Neuron (in vitro differentiated cells): ENCODE results near the gene WNT5A.

ENCODE experiments used
- H2AFZ ChIP-seq: one replicate; pipeline ENCODE4 v1.6.1; 2013; ENCODE audit warnings: low read depth, mild to moderate bottlenecking, inconsistent platforms, low read length, moderate library complexity
- H3K27me3 ChIP-seq: one replicate; pipeline ENCODE4 v1.6.1; 2013; ENCODE audit warnings: low read length; ENCODE audit not compliant: insufficient read depth
- H3K36me3 ChIP-seq: one replicate; pipeline ENCODE4 v1.6.1; 2013; ENCODE audit warnings: low read length; ENCODE audit not compliant: insufficient read depth
- H3K4me1 ChIP-seq: one replicate; pipeline ENCODE4 v1.6.1; 2013; ENCODE audit warnings: low read length; ENCODE audit not compliant: insufficient read depth
- H3K4me3 ChIP-seq: 2 replicates; pipeline ENCODE4 v1.5.1; 2013; ENCODE audit warnings: mild to moderate bottlenecking, low read length, moderate library complexity
- H3K9me3 ChIP-seq: one replicate; pipeline ENCODE4 v1.6.1; 2013; ENCODE audit warnings: low read length

WNT5A gene

GRCh38 chr3:55497250-55497649 is 10.1 kb upstream of the WNT5A start:
- Histone ChIP-seq H3K36me3 (no peaks in the 10 kb centered on the region), H3K4me3 (no peak overlapping the region), H2AFZ (no peak overlapping the region), H3K27me3 (no peaks in the 10 kb centered on the region), H3K9me3 (no peaks in the 10 kb centered on the region), H3K4me1 (peaks cover 6% of the 10 kb centered on the region)

GRCh38 chr3:55494976-55495375 is 7.9 kb upstream of the WNT5A start:
- Histone ChIP-seq H3K27me3 (no peaks in the 10 kb centered on the region), H3K36me3 (no peaks in the 10 kb centered on the region), H2AFZ (no peak overlapping the region), H3K4me3 (no peak overlapping the region), H3K4me1 (no peaks in the 10 kb centered on the region), H3K9me3 (no peaks in the 10 kb centered on the region)

GRCh38 chr3:55492976-55493375 is 5.9 kb upstream of the WNT5A start:
- Histone ChIP-seq H3K9me3 (no peaks in the 10 kb centered on the region), H3K27me3 (no peaks in the 10 kb centered on the region), H3K36me3 (no peaks in the 10 kb centered on the region)

GRCh38 chr3:55491296-55491816 is 4.2 kb upstream of the WNT5A start:
- Histone ChIP-seq H3K36me3 (no peaks in the 10 kb centered on the region), H3K9me3 (no peaks in the 10 kb centered on the region), H3K27me3 (no peaks in the 10 kb centered on the region), H2AFZ (no peak overlapping the region), H3K4me1 (peaks cover 7% of the 10 kb centered on the region), H3K4me3 (no peak overlapping the region)

More at GRCh38 chr3:55492976-55493375, 5.9 kb upstream of the WNT5A start:
- H3K4me3 ChIP-seq: no peak overlapping the region
- H2AFZ ChIP-seq: no peak overlapping the region
- H3K4me1 ChIP-seq: peaks cover 5% of the 10 kb centered on the region

GRCh38 chr3:55490276-55490913 is 3.3 kb upstream of the WNT5A start:
- no peaks in the 10 kb centered on the region for H3K9me3 ChIP-seq
- H3K4me3 ChIP-seq: no peak overlapping the region
- H2AFZ ChIP-seq: no peak overlapping the region
- H3K27me3 ChIP-seq: no peaks in the 10 kb centered on the region
- H3K36me3 ChIP-seq: no peaks in the 10 kb centered on the region
- H3K4me1 ChIP-seq: peaks cover 7% of the 10 kb centered on the region

GRCh38 chr3:55489798-55490132 is 2.7 kb upstream of the WNT5A start:
- H3K9me3 ChIP-seq: no peaks in the 10 kb centered on the region
- H3K4me1 ChIP-seq: peaks cover 9% of the 10 kb centered on the region
- no peaks in the 10 kb centered on the region for H3K27me3 ChIP-seq
- no peak overlapping the region for H3K4me3 ChIP-seq
- H2AFZ ChIP-seq: no peak overlapping the region
- peaks cover under 1% of the 10 kb centered on the region for H3K36me3 ChIP-seq

GRCh38 chr3:55488398-55489055 is 1.4 kb upstream of the WNT5A start:
- Histone ChIP-seq H2AFZ (peak overlapping the region; percentile 71), H3K36me3 (peaks cover 11% of the 10 kb centered on the region), H3K4me3 (peak overlapping the region; percentile 99), H3K4me1 (peaks cover 18% of the 10 kb centered on the region), H3K9me3 (peaks cover 3% of the 10 kb centered on the region), H3K27me3 (no peaks in the 10 kb centered on the region)

- Histone ChIP-seq H3K27me3 (no peaks in the 10 kb centered on the region), H3K4me3 (peak overlapping the region; percentile 99), H3K36me3 (peaks cover 20% of the 10 kb centered on the region), H3K4me1 (peaks cover 18% of the 10 kb centered on the region), H2AFZ (peak overlapping the region; percentile 71), H3K9me3 (peaks cover 11% of the 10 kb centered on the region)
Observed at GRCh38 chr3:55487381-55488241, 505 bp upstream of the WNT5A start.

- Histone ChIP-seq H3K4me3 (peak overlapping the region; percentile 99), H3K27me3 (no peaks in the 10 kb centered on the region), H2AFZ (peak overlapping the region; percentile 71)
Observed at GRCh38 chr3:55486101-55486856, 827 bp downstream of the WNT5A start.

GRCh38 chr3:55484801-55485791 is 2.0 kb downstream of the WNT5A start:
- Histone ChIP-seq H3K27me3 (no peaks in the 10 kb centered on the region), H2AFZ (no peak overlapping the region), H3K4me3 (peak overlapping the region; percentile 99), H3K4me1 (peaks cover 18% of the 10 kb centered on the region), H3K36me3 (peaks cover 35% of the 10 kb centered on the region), H3K9me3 (peaks cover 15% of the 10 kb centered on the region)

More at GRCh38 chr3:55486101-55486856, 827 bp downstream of the WNT5A start:
- Histone ChIP-seq H3K9me3 (peaks cover 15% of the 10 kb centered on the region), H3K36me3 (peaks cover 29% of the 10 kb centered on the region), H3K4me1 (peaks cover 18% of the 10 kb centered on the region)

- no peak overlapping the region for H2AFZ ChIP-seq
- H3K4me1 ChIP-seq: peaks cover 18% of the 10 kb centered on the region
- no peaks in the 10 kb centered on the region for H3K27me3 ChIP-seq
- H3K4me3 ChIP-seq: peak overlapping the region; percentile 99
- peaks cover 15% of the 10 kb centered on the region for H3K9me3 ChIP-seq
- peaks cover 44% of the 10 kb centered on the region for H3K36me3 ChIP-seq
Observed at GRCh38 chr3:55484191-55484689, 2.9 kb downstream of the WNT5A start.
